ENCODE results near the gene PPP6R3. TPM values are rescaled to one million over a fixed set of nuclear protein-coding genes. Genes with fewer than 3 reads are reported as not detected.

The PPP6R3 gene, protein sequence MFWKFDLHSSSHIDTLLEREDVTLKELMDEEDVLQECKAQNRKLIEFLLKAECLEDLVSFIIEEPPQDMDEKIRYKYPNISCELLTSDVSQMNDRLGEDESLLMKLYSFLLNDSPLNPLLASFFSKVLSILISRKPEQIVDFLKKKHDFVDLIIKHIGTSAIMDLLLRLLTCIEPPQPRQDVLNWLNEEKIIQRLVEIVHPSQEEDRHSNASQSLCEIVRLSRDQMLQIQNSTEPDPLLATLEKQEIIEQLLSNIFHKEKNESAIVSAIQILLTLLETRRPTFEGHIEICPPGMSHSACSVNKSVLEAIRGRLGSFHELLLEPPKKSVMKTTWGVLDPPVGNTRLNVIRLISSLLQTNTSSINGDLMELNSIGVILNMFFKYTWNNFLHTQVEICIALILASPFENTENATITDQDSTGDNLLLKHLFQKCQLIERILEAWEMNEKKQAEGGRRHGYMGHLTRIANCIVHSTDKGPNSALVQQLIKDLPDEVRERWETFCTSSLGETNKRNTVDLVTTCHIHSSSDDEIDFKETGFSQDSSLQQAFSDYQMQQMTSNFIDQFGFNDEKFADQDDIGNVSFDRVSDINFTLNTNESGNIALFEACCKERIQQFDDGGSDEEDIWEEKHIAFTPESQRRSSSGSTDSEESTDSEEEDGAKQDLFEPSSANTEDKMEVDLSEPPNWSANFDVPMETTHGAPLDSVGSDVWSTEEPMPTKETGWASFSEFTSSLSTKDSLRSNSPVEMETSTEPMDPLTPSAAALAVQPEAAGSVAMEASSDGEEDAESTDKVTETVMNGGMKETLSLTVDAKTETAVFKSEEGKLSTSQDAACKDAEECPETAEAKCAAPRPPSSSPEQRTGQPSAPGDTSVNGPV
- 47.2 TPM for polyA plus RNA-seq (2013, experiment 1 of 2; ENCODE audit: insufficient read length)
- 50.7 TPM for polyA plus RNA-seq (2013, experiment 2 of 2; ENCODE audit: insufficient read length)

DNA sequence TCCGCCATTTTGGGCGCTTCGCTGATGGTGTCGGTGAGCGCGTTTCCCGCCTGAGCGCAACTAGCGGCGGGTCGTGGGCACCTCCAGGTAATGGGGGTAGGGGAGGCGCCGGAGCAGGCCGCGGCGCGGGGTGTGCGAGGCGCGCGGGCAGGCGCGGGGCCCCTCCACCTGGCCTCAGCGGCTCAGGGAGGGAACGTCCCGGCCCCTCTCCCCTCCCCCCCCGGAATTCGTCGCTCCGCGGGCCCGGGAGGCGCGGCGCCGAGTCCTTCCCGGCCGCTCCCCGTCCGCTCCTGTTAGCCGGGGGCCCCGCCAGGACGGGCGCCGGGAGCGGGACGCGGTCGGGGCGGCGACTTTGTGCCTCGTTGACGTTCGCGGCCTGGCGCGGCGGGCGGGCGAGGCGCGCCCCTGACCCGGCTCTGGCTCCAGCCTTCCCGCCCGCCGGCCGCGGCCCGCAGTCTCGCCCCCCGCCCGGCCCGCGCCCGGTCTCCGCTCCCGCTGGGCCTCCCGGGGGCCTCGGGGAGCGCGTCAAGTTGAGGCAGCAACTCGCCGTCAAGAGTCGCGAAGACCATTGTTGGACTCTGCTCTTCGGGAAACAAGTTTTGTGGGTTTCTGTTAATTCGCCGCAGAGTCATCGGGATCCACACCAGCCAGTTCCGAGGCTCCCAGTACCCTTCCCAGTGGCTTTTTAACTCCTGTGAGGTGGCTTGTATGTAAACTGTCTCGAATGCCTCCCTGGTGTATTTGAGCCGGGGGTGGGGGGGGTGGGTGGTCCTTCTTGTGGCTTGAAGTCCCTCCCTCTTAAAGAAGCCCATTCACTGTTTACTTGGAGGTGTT is at the start of gene PPP6R3:
PPP6R3 (plus strand) TSS at position 12 of the 834 bp plus-strand sequence. CDS start 76,913 bp downstream, outside the sequence.
- peak; percentile 47 for DNase-seq

DNA sequence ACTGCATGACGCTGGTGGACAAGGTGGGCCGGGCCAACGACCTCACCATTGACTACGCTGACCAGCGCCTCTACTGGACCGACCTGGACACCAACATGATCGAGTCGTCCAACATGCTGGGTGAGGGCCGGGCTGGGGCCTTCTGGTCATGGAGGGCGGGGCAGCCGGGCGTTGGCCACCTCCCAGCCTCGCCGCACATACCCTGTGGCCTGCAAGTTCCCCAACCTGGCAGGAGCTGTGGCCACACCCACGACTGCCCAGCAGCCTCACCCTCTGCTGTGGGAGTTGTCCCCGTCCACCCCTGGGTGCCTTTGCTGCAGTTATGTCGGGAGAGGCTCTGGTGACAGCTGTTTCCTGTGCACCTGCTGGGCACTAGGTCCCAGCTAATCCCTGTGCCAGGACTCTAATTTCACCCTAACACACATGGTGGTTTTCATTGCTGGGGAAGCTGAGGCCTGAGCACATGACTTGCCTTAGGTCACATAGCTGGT is 49.0 kb upstream of the PPP6R3 start:
- no peak for DNase-seq

DNA sequence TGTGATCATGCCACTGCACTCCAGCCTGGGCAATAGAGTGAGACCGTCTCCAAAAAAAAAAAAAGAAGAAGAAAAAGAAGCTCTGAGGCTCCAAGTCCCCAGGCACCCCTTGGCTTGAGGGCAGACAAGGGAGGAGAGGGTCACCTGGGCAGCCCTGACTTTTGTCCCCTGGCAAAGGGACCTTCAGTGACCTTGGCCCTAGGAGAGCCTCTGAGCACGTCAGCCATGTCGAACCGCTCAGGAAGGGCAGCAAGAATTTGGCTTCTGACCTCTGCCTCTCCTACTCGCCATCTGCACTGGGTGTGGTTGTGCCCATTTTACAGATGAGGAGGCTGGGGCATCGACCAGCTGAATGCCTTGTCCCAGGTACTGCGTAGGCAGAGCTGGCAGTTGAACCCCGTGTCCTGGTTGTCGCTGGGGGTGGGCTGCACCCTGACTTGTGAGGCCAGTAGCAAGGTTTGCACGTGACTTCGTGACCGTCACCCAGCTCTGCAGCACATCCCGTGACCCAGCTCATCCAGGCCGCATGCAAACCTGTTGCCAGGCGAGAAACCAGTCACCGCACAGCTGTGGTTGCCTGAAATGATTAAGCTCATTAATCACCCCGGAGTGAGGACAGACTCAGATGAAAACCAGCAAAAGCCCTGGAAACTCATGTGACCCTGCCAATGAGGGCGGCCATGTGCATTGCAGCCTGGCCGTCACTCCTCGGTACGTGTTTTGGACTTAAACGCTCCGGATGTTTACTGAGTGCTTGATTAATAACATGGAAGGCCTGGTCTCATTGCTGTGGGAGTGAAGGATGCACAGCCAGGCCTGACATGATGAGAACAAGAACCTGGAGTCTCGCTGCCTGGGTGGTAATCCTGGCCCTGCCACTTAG is 47.7 kb upstream of the PPP6R3 start:
- peak; percentile 84 for DNase-seq

DNA sequence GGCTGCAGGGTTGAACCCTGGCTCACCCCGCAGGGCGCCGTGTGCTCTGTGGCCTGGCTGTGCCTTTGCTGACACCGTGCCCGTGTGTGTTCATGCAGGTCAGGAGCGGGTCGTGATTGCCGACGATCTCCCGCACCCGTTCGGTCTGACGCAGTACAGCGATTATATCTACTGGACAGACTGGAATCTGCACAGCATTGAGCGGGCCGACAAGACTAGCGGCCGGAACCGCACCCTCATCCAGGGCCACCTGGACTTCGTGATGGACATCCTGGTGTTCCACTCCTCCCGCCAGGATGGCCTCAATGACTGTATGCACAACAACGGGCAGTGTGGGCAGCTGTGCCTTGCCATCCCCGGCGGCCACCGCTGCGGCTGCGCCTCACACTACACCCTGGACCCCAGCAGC is 47.0 kb upstream of the PPP6R3 start:
- no peak for DNase-seq

DNA sequence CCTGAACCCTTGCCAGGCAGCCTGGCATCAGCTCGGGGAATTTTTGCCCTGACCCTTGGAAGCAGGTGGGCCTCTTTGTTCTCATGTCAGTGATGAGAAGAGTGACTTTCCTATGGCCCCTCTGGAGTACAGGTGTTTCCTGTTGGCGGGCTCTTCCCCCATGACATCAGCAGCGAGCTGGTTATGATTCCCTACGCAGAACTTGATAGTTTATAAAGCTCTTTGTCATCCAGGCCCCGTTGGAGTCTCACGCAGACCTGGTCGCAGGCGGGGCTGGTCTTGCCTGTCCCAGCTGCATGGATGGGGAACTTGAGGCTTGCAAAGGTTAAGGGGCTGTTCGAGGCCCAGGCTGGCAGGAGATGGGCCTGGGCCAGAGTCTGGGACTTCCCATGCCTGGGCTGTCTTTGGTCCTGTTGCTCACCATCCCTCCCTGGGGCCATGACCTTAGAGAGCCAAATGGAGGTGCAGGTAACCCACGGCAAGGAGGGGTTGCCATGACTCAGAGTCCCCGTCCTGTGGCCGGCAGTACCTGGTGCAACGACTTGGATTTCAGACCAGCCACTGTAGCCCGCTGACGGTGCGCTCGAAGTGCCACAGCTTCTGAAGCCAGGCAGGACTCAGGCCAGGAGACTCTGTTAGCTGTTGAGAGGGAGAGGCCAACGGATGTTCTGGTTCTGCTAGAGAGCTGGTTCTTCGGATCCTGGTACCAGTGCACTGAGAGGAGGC is 45.9 kb upstream of the PPP6R3 start:
- DNase-seq = no peak

DNA sequence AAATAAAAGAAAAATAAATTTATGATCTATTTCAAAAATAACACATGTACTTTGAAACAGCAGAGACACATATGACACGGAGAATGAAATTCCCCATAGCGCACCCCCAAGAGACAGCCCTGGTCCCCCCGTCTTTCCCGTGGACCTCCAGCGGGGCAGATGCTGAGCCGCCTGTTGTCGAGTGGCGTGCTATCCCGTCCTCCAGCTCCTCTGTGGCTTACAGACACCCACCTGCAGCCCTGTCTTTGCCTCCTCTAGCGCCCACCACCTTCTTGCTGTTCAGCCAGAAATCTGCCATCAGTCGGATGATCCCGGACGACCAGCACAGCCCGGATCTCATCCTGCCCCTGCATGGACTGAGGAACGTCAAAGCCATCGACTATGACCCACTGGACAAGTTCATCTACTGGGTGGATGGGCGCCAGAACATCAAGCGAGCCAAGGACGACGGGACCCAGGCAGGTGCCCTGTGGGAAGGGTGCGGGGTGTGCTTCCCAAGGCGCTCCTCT is 44.4 kb upstream of the PPP6R3 start:
- DNase-seq = no peak

DNA sequence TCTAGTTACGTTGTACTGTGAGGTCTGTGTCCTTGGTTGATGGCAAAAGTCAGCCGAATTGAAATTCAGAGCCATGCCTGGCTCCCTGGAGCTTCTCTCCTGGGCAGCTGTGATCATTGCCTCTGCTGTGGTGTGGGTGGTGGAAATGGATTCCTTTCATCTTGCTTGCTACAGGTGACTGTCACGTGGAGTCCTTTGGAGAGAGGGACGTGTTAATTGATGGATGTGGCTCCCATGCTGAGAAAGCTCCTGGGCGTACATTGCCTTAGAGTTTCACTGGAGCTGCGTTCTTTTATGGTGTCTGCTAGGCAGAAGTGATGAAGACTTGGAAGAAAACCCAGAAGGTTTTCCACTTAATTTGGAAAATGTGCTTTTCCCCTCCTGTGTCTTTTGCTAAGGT is 41.9 kb upstream of the PPP6R3 start:
- DNase-seq = no peak

DNA sequence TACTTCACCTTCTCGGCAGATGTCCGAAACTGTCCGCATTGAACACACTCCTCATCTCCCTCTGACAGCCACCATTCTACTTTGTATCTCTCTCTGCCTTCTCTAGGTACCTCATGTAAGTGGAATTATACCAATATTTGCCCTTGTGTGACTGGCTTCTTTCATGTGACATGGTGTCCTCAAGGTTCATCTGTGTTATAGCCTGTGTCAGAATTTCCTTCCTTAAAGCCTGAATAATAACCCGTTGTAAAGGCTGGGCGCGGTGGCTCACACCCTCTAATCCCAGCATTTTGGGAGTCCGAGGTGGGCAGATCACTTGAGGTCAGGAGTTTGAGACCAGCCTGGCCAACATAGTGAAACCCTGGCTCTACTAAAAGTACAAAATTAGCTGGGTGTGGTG is 40.4 kb upstream of the PPP6R3 start:
- no peak for DNase-seq

DNA sequence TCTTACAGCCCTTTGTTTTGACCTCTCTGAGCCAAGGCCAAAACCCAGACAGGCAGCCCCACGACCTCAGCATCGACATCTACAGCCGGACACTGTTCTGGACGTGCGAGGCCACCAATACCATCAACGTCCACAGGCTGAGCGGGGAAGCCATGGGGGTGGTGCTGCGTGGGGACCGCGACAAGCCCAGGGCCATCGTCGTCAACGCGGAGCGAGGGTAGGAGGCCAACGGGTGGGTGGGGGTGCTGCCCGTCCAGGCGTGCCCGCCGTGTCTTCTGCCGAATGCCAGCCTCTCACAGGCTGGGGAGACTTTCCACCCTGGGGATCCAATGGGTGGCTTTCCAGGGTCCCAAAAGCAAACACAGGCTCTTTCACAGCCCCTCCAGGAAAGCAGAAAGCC is 37.1 kb upstream of the PPP6R3 start:
- DNase-seq = no peak

DNA sequence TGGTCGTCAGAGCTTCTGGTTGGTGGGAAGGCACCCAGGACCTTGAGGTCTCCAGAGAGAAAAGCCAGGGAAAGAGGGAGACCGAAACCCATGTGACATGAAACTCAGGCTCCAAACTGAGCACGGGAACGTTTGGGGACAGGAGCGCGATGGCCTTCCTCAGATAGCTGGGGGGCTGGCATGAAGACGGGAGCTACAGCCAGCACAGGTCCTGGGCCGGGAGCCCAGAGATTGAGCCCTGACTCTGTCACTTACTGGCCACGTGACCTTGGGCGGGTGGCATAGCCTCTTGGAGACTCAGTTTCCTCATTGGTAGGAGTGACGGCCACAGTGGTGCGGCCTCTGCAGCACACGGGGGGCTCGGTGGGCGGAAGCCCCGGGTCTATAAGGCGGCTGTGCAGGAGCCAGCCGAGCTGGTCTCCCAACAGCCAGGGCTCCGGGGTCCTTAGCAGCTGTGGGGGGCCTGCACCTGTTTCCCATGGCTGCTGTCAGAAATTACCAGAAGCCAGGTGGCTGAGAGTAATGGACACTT is 36.4 kb upstream of the PPP6R3 start:
- no peak for DNase-seq

DNA sequence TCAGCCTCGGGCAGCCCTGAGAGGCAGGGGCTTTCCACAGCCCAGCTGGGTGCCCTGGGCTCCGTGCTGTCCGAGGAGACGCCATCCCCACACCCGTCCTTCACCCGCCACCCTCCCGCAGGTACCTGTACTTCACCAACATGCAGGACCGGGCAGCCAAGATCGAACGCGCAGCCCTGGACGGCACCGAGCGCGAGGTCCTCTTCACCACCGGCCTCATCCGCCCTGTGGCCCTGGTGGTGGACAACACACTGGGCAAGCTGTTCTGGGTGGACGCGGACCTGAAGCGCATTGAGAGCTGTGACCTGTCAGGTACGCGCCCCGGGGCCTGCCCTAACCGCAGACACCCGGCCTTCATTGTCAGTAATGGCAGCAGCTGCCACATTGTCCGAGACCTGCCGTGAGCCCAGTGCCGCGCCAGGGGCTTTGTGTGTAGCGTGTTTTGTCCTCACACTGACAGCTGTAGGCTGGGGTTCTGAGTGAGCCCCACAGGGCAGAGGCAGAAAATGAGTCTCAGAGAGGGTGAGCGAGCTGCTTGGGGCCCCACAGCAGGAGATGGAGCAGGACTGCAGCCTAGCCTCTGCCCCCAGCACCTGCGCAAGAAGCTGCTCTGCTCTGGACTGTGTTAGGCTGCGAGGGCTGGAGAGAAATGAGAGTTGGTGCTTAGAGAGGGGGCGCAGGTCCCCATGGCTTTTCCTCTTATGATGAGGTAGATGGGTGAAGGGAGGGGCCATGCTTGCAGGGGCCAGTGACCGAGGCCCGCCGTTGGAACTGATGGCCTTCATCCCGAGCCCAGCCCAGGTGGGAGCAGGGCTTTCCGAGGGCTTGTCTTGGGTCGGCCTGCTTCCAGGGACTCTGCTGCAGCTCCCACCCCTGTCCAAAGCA is 35.3 kb upstream of the PPP6R3 start:
- DNase-seq = no peak

DNA sequence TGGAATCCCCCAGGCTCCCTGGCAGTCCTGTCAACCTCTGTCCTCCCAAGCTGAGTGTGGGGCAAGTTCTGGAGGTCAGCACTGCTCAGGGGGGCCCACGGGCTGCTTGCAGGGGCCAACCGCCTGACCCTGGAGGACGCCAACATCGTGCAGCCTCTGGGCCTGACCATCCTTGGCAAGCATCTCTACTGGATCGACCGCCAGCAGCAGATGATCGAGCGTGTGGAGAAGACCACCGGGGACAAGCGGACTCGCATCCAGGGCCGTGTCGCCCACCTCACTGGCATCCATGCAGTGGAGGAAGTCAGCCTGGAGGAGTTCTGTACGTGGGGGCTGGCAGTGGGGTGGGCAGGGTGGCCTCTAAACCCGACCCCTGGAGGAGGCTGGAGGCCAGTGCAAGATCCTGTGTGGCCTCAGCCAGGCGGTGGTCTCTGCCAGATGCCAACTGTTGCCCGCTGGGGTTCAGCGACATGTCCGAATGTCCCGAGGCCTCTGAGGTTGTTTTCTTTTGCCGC is 34.6 kb upstream of the PPP6R3 start:
- DNase-seq = no peak

DNA sequence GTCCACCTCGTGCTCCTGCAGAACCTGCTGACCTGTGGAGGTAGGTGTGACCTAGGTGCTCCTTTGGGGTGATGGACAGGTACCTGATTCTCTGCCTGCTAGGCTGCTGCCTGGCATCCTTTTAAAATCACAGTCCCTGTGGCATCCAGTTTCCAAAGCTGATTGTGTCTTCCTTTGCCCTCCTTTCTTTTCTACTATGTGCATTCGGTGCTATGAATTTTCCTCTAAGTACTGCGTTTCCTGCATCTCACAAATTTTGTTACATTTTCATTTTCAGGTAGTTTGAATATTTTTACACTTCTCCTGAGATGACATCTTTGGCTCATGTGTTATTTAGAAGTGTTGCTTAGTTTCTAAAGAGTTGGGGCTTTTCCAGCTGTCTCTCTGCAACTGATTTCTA is 30.9 kb upstream of the PPP6R3 start:
- no peak for DNase-seq

DNA sequence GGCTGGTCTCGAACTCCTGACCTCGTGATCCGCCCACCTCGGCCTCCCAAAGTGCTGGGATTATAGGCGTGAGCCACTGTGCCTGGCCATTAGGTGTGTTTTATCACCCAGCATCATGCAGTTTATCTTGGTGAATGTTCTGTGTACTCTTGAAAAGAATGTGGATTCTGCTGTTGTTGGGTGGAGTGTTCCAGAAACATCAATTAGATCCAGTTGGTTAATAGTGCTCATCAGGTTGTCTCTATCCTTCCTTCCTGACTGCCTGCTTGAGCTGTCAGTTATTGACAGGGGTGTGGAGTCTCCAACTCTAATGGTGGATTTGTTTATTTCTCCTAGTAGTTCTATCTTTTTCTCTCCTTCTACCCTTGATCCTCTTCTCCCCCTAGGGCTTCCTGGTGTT is 30.2 kb upstream of the PPP6R3 start:
- DNase-seq = no peak

DNA sequence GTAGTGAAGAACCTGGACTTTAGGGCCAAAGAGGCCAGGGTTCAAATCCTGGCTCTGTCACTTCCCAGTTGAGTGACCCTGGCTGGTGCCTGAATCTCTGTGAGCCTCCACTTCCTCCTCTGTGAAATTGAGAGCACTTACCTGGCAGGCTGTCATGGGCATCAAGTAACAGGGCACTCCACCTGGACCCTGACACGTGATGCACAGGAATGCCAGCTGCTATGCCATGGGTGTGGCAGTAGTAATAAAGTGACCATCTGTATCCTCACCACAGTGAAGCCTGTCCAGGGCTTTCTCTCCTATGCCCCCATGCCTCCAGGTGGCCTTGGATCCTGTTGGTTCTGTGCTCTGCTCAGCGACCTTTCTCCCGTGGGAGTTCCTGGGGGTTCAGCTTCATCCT is 29.8 kb upstream of the PPP6R3 start:
- DNase-seq = no peak

DNA sequence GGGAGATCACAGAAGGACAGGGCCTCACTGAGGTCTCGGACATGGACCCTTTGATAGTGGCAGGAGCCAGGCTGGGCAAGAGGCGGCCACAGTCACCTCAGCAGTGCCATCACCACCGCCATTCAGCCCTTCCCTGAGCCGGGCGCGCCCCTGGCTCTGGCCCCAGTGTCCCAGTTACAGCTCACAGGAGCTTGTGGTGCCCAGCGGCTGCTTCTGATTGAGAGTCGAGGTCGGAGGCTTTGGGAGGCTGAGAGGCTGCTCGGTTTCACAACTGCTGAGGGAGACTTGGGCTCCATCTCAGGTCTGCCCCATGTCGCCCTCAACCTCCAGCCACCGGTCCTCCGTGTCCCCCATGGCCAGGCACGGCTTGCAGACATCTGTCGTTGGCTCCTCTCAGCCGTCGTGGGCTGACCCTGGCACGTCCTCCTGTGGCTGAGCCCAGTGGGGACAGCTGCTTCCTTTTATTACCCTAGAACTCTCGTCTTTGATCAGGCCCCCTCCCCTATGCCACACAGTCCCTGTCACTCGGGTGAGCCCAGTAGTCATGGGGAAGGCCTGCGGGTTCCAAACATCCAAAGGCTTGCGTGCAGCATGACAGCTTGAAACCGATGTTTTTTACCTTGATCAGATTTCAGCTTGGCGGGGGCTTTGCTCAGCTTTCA is 28.4 kb upstream of the PPP6R3 start:
- no peak for DNase-seq

DNA sequence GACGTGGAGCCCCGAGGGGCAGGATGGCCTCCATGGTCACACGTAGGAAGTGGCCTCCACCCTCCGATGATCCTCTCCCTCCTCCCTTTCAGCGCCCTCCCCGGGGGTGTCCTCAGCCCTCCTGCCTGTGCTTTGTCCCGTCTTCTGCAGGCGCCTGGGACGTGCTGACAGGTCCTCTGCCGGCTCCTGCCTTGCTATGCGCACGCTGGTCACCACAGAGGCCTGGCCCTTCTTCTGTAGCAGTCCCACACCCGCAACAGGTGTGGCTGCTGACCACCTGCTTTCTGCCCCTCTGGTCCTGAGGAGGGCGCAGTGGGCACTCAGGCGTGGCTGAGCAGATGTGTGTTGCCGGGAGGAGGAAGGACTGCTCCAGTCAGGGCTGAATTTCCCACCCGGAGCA is 27.7 kb upstream of the PPP6R3 start:
- no peak for DNase-seq

DNA sequence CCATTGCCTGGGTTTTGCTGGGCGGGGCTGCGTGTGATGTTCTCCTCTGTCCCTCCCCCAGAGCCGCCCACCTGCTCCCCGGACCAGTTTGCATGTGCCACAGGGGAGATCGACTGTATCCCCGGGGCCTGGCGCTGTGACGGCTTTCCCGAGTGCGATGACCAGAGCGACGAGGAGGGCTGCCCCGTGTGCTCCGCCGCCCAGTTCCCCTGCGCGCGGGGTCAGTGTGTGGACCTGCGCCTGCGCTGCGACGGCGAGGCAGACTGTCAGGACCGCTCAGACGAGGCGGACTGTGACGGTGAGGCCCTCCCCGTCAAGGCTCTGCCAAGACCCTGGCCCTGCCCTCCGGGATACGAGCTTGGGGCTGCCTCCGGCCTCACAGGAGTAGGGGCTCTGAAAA is 27.0 kb upstream of the PPP6R3 start:
- no peak for DNase-seq
